Left ventricle myocardium superior (tissue), 1 donor: ENCODE data around the gene GGNBP2. TPM values are rescaled to one million over a fixed set of nuclear protein-coding genes. Genes with fewer than 3 reads are reported as not detected.
A peak's percentile ranks its signal among the peaks of the same experiment; 100 is the strongest.

Experiments
- ATAC-seq: fragments of 200-7000 bp; cut with Tn5 transposase; one replicate; pipeline ENCODE4 v1.9.1; 2020; ENCODE audit warnings: mild to moderate bottlenecking, moderate library complexity
- DNase-seq: peaks from one replicate; pipeline ENCODE4 v3.0.0-alpha.2; 2020
- intact Hi-C: fragments of 100-400 bp; cut with micrococcal nuclease; formaldehyde crosslinking; loops from one replicate; pipeline ENCODE4 v1.11.0; 2022
- total RNA-seq: library from RNA; stranded (reverse); fragmentation: NEBNext Ultra II Directional; extraction: Animal tissue kit (Norgen Biotek cat#: 25700); gene quantifications from one replicate; pipeline ENCODE4 v1.2.1, GENCODE V29; 2021
- donor health status: DM: no; HTN: yes; CAD: no; lungs with severe emphysema.

Gene GGNBP2
- total RNA-seq, 1 donor from 2014 or later = 41.8 TPM

GRCh38 chr17:36613155-36613554, 68.4 kb downstream of the GGNBP2 start:
- no peak for DNase-seq
- intact Hi-C loops = no loop called here
- no peak for ATAC-seq

GRCh38 chr17:36614081-36614480, 69.4 kb downstream of the GGNBP2 start:
- no peak for ATAC-seq
- no peak for DNase-seq
- intact Hi-C loops = no loop called here

- no peak for DNase-seq
- no peak for ATAC-seq
These were observed 70.2 kb downstream of the GGNBP2 start for GRCh38 chr17:36614933-36615332.

GRCh38 chr17:36616061-36617029, 71.6 kb downstream of the GGNBP2 start:
- intact Hi-C loops = no loop called here
- DNase-seq (no peak), ATAC-seq (no peak)

More at GRCh38 chr17:36614933-36615332, 70.2 kb downstream of the GGNBP2 start:
- intact Hi-C loops = no loop called here

- no peak for ATAC-seq
- DNase-seq = no peak
- intact Hi-C loops = no loop called here
These were observed 73.1 kb downstream of the GGNBP2 start for GRCh38 chr17:36617773-36618172.

- intact Hi-C loops = no loop called here
- no peak for ATAC-seq
- no peak for DNase-seq
These were observed 78.6 kb downstream of the GGNBP2 start for GRCh38 chr17:36623281-36623680.

GRCh38 chr17:36625188-36625587, 80.5 kb downstream of the GGNBP2 start:
- ATAC-seq = no peak
- intact Hi-C loops = loop anchor here (5.0 kb wide), 1 partner anchor 422 kb away; no protein-coding TSS in a partner anchor
- no peak for DNase-seq

- intact Hi-C loops = loop anchor here (5.0 kb wide), 1 partner anchor 420 kb away; no protein-coding TSS in a partner anchor
- DNase-seq (no peak), ATAC-seq (no peak)
These were observed 82.4 kb downstream of the GGNBP2 start for GRCh38 chr17:36627101-36627500.

GRCh38 chr17:36628576-36628975, 83.9 kb downstream of the GGNBP2 start:
- no peak for ATAC-seq
- intact Hi-C loops = loop anchor here (5.0 kb wide), 1 partner anchor 419 kb away; no protein-coding TSS in a partner anchor
- no peak for DNase-seq

- intact Hi-C loops = loop anchor here (5.0 kb wide), 1 partner anchor 418 kb away; no protein-coding TSS in a partner anchor
- DNase-seq (peak; percentile 81), ATAC-seq (peak; percentile 94)
These were observed 84.6 kb downstream of the GGNBP2 start for GRCh38 chr17:36629252-36629847.

- intact Hi-C loops = loop anchor here (5.0 kb wide), 1 partner anchor 417 kb away; no protein-coding TSS in a partner anchor
- ATAC-seq (peak; percentile 23), DNase-seq (no peak)
These were observed 85.3 kb downstream of the GGNBP2 start for GRCh38 chr17:36629970-36630502.

GRCh38 chr17:36631022-36631421, 86.3 kb downstream of the GGNBP2 start:
- intact Hi-C loops = no loop called here
- ATAC-seq (no peak), DNase-seq (no peak)

- intact Hi-C loops = no loop called here
- ATAC-seq = no peak
- no peak for DNase-seq
These were observed 88.4 kb downstream of the GGNBP2 start for GRCh38 chr17:36632916-36633771.

Other genes with a start within 250 kb of the GGNBP2 start
- not detected for gene TBC1D3G, start 221.0 kb upstream of the GGNBP2 start, total RNA-seq
- gene TBC1D3H, start 156.5 kb upstream of the GGNBP2 start, total RNA-seq = not detected
- gene ZNHIT3, start 58.2 kb upstream of the GGNBP2 start, total RNA-seq = 22.1 TPM
- 20.0 TPM for gene MYO19, start 10.1 kb upstream of the GGNBP2 start, total RNA-seq
- gene PIGW, start 9.9 kb upstream of the GGNBP2 start, total RNA-seq = 3.5 TPM
- 13.5 TPM for gene DHRS11, start 47.0 kb downstream of the GGNBP2 start, total RNA-seq
- gene MRM1, start 56.7 kb downstream of the GGNBP2 start, total RNA-seq = 9.2 TPM